KOPT-K1 (cell line): Measurements from ENCODE around the gene ABLIM3.

Experiments used
- H3K27ac ChIP-seq: fragments of 200-600 bp; sonication (generic); 2 replicates; pipeline ENCODE4 v1.5.1; 2016; ENCODE audit warnings: antibody characterized with exemption, mild to moderate bottlenecking, low read depth, low read length; ENCODE audit not compliant: poor library complexity, severe bottlenecking
- H3K36me3 ChIP-seq: fragments of 200-600 bp; sonication (generic); 2 replicates; pipeline ENCODE4 v1.5.1; 2017; ENCODE audit warnings: antibody characterized with exemption, mild to moderate bottlenecking, low read length, moderate library complexity; ENCODE audit not compliant: insufficient read depth
- H3K9me3 ChIP-seq: fragments of 200-600 bp; sonication (generic); 2 replicates; pipeline ENCODE4 v1.5.1; 2017; ENCODE audit warnings: antibody characterized with exemption, low read length, mild to moderate bottlenecking; ENCODE audit not compliant: insufficient read depth, poor library complexity, severe bottlenecking

ABLIM3 gene

GRCh38 chr5:149144637-149145036, 3.3 kb downstream of the ABLIM3 start:
- Histone ChIP-seq H3K36me3 (no peaks in the 10 kb centered on the region), H3K9me3 (peaks cover 6% of the 10 kb centered on the region), H3K27ac (no peak overlapping the region)

- Histone ChIP-seq H3K36me3 (no peaks in the 10 kb centered on the region), H3K27ac (no peak overlapping the region), H3K9me3 (peaks cover 6% of the 10 kb centered on the region)
Measured at GRCh38 chr5:149145138-149145537, 3.8 kb downstream of the ABLIM3 start.

- Histone ChIP-seq H3K9me3 (peaks cover 6% of the 10 kb centered on the region), H3K36me3 (no peaks in the 10 kb centered on the region)
Measured at GRCh38 chr5:149147676-149148075, 6.4 kb downstream of the ABLIM3 start.

GRCh38 chr5:149149942-149150341, 8.6 kb downstream of the ABLIM3 start:
- Histone ChIP-seq H3K9me3 (peaks cover 6% of the 10 kb centered on the region), H3K36me3 (no peaks in the 10 kb centered on the region), H3K27ac (no peak overlapping the region)

More at GRCh38 chr5:149147676-149148075, 6.4 kb downstream of the ABLIM3 start:
- no peak overlapping the region for H3K27ac ChIP-seq

- H3K36me3 ChIP-seq, result no peaks in the 10 kb centered on the region
- peaks cover 6% of the 10 kb centered on the region for H3K9me3 ChIP-seq
- H3K27ac ChIP-seq, result no peak overlapping the region
Measured at GRCh38 chr5:149150457-149150856, 9.2 kb downstream of the ABLIM3 start.

- H3K36me3 ChIP-seq, result no peaks in the 10 kb centered on the region
- H3K27ac ChIP-seq, result no peak overlapping the region
- H3K9me3 ChIP-seq, result peaks cover 3% of the 10 kb centered on the region
Measured at GRCh38 chr5:149151717-149152116, 10.4 kb downstream of the ABLIM3 start.

- Histone ChIP-seq H3K9me3 (no peaks in the 10 kb centered on the region), H3K27ac (no peak overlapping the region)
Measured at GRCh38 chr5:149152317-149152746, 11.0 kb downstream of the ABLIM3 start.

GRCh38 chr5:149153193-149153750, 12.0 kb downstream of the ABLIM3 start:
- Histone ChIP-seq H3K9me3 (no peaks in the 10 kb centered on the region), H3K27ac (no peak overlapping the region), H3K36me3 (no peaks in the 10 kb centered on the region)

More at GRCh38 chr5:149152317-149152746, 11.0 kb downstream of the ABLIM3 start:
- H3K36me3 ChIP-seq, result no peaks in the 10 kb centered on the region

GRCh38 chr5:149153751-149154610, 12.7 kb downstream of the ABLIM3 start:
- H3K36me3 ChIP-seq, result no peaks in the 10 kb centered on the region
- no peak overlapping the region for H3K27ac ChIP-seq
- H3K9me3 ChIP-seq, result no peaks in the 10 kb centered on the region

- H3K27ac ChIP-seq, result no peak overlapping the region
- no peaks in the 10 kb centered on the region for H3K36me3 ChIP-seq
- H3K9me3 ChIP-seq, result no peaks in the 10 kb centered on the region
Measured at GRCh38 chr5:149154650-149155049, 13.4 kb downstream of the ABLIM3 start.

- no peak overlapping the region for H3K27ac ChIP-seq
Measured at GRCh38 chr5:149156435-149157083, 15.3 kb downstream of the ABLIM3 start.

GRCh38 chr5:149157330-149157729, 16.0 kb downstream of the ABLIM3 start:
- no peak overlapping the region for H3K27ac ChIP-seq
- H3K36me3 ChIP-seq, result no peaks in the 10 kb centered on the region

More at GRCh38 chr5:149156435-149157083, 15.3 kb downstream of the ABLIM3 start:
- H3K9me3 ChIP-seq, result no peaks in the 10 kb centered on the region
- no peaks in the 10 kb centered on the region for H3K36me3 ChIP-seq

GRCh38 chr5:149160291-149160787, 19.0 kb downstream of the ABLIM3 start:
- H3K9me3 ChIP-seq, result no peaks in the 10 kb centered on the region

More at GRCh38 chr5:149157330-149157729, 16.0 kb downstream of the ABLIM3 start:
- no peaks in the 10 kb centered on the region for H3K9me3 ChIP-seq

GRCh38 chr5:149161026-149161687, 19.9 kb downstream of the ABLIM3 start:
- no peak overlapping the region for H3K27ac ChIP-seq
- H3K36me3 ChIP-seq, result no peaks in the 10 kb centered on the region
- H3K9me3 ChIP-seq, result no peaks in the 10 kb centered on the region

More at GRCh38 chr5:149160291-149160787, 19.0 kb downstream of the ABLIM3 start:
- Histone ChIP-seq H3K36me3 (no peaks in the 10 kb centered on the region), H3K27ac (no peak overlapping the region)
